MCF 10A (cell line): Measurements from ENCODE around the gene NR4A3. TPM values are rescaled to one million over a fixed set of nuclear protein-coding genes. Genes with fewer than 3 reads are reported as not detected.

Source experiments
- Bru-seq: library from RNA; stranded (reverse); fragments of 400-500 nt; gene quantifications from one replicate; lab custom pipeline; 2021; lab: Mats Ljungman, UMichigan
- BruChase-seq, 2 experiments: library from RNA; stranded (reverse); fragments of 400-500 nt; gene quantifications; one replicate each; lab custom pipeline; 2021; lab: Mats Ljungman, UMichigan
- BruUV-seq: library from RNA; stranded (reverse); fragments of 400-500 nt; replicated peaks from 2 replicates; lab custom pipeline; 2021; lab: Mats Ljungman, UMichigan
- CTCF ChIA-PET: fragments of 300-600 bp; sonication (Branson Sonifier 250); formaldehyde crosslinking; extraction: SDS; loops from one replicate; lab custom pipeline; 2021; ENCODE audit warnings: antibody characterized with exemption, inconsistent platforms; lab: Yijun Ruan, JAX
- POLR2A ChIA-PET: fragments of 300-600, 350-650 bp; sonication (Branson Sonifier 250); formaldehyde crosslinking; extraction: SDS; loops from one replicate; lab custom pipeline; 2020; ENCODE audit warnings: antibody characterized with exemption, inconsistent platforms; lab: Yijun Ruan, JAX
- DNase-seq: peaks from one replicate; pipeline ENCODE4 v3.0.0-alpha.2; 2018; ENCODE audit not compliant: unreplicated experiment
- H3K27ac Mint-ChIP-seq: one replicate; pipeline ENCODE4 v1.8.0; 2022; ENCODE audit warnings: mild to moderate bottlenecking, low read depth, mixed read lengths; ENCODE audit not compliant: unreplicated experiment
- H3K27me3 Mint-ChIP-seq: one replicate; pipeline ENCODE4 v1.8.0; 2022; ENCODE audit warnings: mixed read lengths; ENCODE audit not compliant: insufficient read depth, unreplicated experiment
- H3K36me3 Mint-ChIP-seq: one replicate; pipeline ENCODE4 v1.8.0; 2022; ENCODE audit warnings: mild to moderate bottlenecking, moderate library complexity, mixed read lengths; ENCODE audit not compliant: insufficient read depth, unreplicated experiment
- H3K4me1 Mint-ChIP-seq: one replicate; pipeline ENCODE4 v1.8.0; 2022; ENCODE audit warnings: mixed read lengths; ENCODE audit not compliant: insufficient read depth, unreplicated experiment
- H3K4me3 Mint-ChIP-seq: one replicate; pipeline ENCODE4 v1.8.0; 2022; ENCODE audit warnings: mild to moderate bottlenecking, moderate library complexity, mixed read lengths; ENCODE audit not compliant: unreplicated experiment
- H3K9me3 Mint-ChIP-seq: one replicate; pipeline ENCODE4 v1.8.0; 2022; ENCODE audit warnings: mixed read lengths; ENCODE audit not compliant: unreplicated experiment
- CTCF ChIP-seq: fragments of 200-600 bp; IDR thresholded peaks from one replicate; pipeline ENCODE4 v1.8.0; 2022; ENCODE audit warnings: antibody characterized with exemption, mild to moderate bottlenecking; ENCODE audit not compliant: unreplicated experiment
- intact Hi-C: fragments of 100-400 bp; cut with micrococcal nuclease; formaldehyde crosslinking; loops from 2 replicates; pipeline ENCODE4 v1.14.1; 2022
- long read RNA-seq: library from polyadenylated mRNA; stranded (forward); transcript quantifications from one replicate; pipeline ENCODE4 v2.0.0, GENCODE V29; 2022
- total RNA-seq: library from RNA; stranded (reverse); gene quantifications from 2 replicates; pipeline ENCODE4 v1.2.3, GENCODE V29; 2022

NR4A3 gene
- total RNA-seq: 0.16 and 0.25 TPM in 2 replicates
- Bru-seq, nascent RNA: percentile 20 among the genes with signal in this experiment
- percentile 15 among the genes with signal in this experiment for BruChase-seq, experiment 1, labeled RNA remaining after a 6-hour chase
- percentile 17 among the genes with signal in this experiment for BruChase-seq, experiment 2, labeled RNA remaining after a 2-hour chase
- long read RNA-seq: 0 reads

- no peaks in the 10 kb centered on the region for H3K36me3 Mint-ChIP-seq
- ChIA-PET CTCF (interaction anchor here (0.6 to 2.3 kb wide), 7 partner anchors 11 to 1558 kb away, joined by 3 to 8 read pairs (median 3); no protein-coding TSS in a partner anchor), POLR2A (interaction anchor here (0.5 to 5.4 kb wide), 18 partner anchors 11 to 1020 kb away, joined by 3 to 71 read pairs (median 4); partner anchors contain the start of genes ALG2, ERP44, INVS and MSANTD3)
- no peaks in the 10 kb centered on the region for H3K9me3 Mint-ChIP-seq
- intact Hi-C loops: loop anchor here (1.0 to 10.0 kb wide), 6 partner anchors 85 to 606 kb away; partner anchors contain the start of genes MSANTD3 and STX17
- TF ChIP-seq CTCF: no peak
- BruUV-seq: no TSS peak
- H3K4me3 Mint-ChIP-seq: peak within 1 kb of the TSS; percentile 93
- DNase-seq: peak; percentile 91
- peaks cover 15% of the 10 kb centered on the region for H3K27me3 Mint-ChIP-seq
- H3K27ac Mint-ChIP-seq: peak within 1 kb of the TSS; percentile 89
- peaks cover 25% of the 10 kb centered on the region for H3K4me1 Mint-ChIP-seq
These were observed at the start of gene NR4A3 for GRCh38 chr9:99821396-99822108. Gene NR4A3 (plus strand): TSS chr9:99821885. CDS start chr9:99828043, 6,158 bp downstream.

DNA sequence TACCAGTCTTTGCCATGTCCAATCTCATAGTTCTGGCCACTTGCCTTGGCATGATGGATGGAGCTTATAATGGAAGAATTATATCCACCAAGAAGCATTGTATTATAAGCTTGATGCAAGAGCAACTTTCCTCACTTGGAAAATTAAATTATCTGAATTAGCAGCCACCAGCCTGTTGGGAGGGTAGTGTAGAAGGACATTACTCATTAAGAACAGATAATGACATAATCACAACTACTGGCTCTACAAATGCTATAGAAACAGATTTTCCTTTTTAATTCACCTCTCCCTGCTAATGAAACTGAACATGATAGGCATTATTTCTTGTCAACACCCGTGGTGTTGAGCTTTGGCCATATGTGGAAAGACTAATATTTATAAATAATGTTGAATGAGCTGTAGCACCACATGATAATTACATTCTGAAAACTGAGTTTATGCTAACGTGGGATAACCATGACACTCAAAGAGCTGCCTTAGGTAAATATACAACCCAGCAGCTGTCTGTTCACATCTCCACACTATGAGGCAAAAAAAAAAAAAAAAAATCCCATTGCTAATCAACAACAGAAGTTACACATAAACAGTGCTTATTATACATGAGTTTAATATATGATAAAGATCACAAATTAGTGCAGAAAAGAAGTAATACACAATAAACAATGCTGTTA, 48.1 kb upstream of the NR4A3 start:
- no TSS peak for BruUV-seq
- Mint-ChIP-seq H3K27me3 (peaks cover 11% of the 10 kb centered on the region), H3K4me1 (no peaks in the 10 kb centered on the region), H3K27ac (no peak overlapping the region), H3K36me3 (no peaks in the 10 kb centered on the region), H3K9me3 (no peaks in the 10 kb centered on the region), H3K4me3 (no peak overlapping the region)
- no peak for TF ChIP-seq CTCF
- no peak for DNase-seq
- CTCF ChIA-PET: interaction anchor here (0.7 kb wide), 1 partner anchor 207 kb away, joined by 4 read pairs; no protein-coding TSS in a partner anchor
- POLR2A ChIA-PET: no interaction called here
- intact Hi-C loops: no loop called here

DNA sequence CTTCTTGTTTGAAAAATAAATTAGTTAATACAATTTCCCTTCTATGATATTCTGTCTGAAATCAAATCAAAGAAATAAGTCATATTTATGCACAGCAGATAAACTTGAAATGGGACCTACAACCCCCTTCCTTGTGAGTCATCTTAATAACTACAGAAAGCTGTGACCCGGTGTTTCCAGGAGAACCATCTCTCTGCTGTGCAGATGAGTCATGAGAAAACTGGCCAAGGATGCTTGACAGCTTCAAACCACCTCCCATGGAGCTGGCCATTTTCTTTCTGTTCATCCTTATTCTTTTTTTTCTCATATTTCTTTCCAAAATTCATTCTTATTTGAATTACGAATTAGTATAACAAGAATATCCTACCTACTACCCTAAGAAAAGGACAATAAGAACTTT, 43.4 kb upstream of the NR4A3 start:
- Mint-ChIP-seq H3K4me1 (no peaks in the 10 kb centered on the region), H3K27ac (no peak overlapping the region), H3K9me3 (no peaks in the 10 kb centered on the region), H3K36me3 (no peaks in the 10 kb centered on the region), H3K27me3 (peaks cover 11% of the 10 kb centered on the region), H3K4me3 (no peak overlapping the region)
- BruUV-seq: no TSS peak
- DNase-seq: peak; percentile 70
- intact Hi-C loops: no loop called here
- CTCF ChIA-PET: interaction anchor here (0.5 kb wide), 1 partner anchor 319 kb away, joined by 3 read pairs; no protein-coding TSS in a partner anchor
- no peak for TF ChIP-seq CTCF
- POLR2A ChIA-PET: no interaction called here
